Muscle of leg (tissue), 11 donors: ENCODE measurements around the gene HLF. TPM values are rescaled to one million over a fixed set of nuclear protein-coding genes. Genes with fewer than 3 reads are reported as not detected.

Experiments used
- DNase-seq: peaks from one replicate; pipeline ENCODE4 v3.0.0; 2013
- H3K27ac ChIP-seq: one replicate; pipeline ENCODE4 v1.5.1; 2013; ENCODE audit warnings: mild to moderate bottlenecking, low read length, control low read depth
- H3K27me3 ChIP-seq: one replicate; pipeline ENCODE4 v1.6.1; 2013; ENCODE audit warnings: low read length; ENCODE audit not compliant: control insufficient read depth, insufficient read depth
- H3K36me3 ChIP-seq: one replicate; pipeline ENCODE4 v1.6.1; 2013; ENCODE audit warnings: low read length; ENCODE audit not compliant: control insufficient read depth, insufficient read depth
- H3K4me1 ChIP-seq: one replicate; pipeline ENCODE4 v1.6.1; 2013; ENCODE audit warnings: low read length; ENCODE audit not compliant: control insufficient read depth, insufficient read depth
- H3K4me3 ChIP-seq: one replicate; pipeline ENCODE4 v1.5.1; 2013; ENCODE audit warnings: low read length, control low read depth
- H3K9me3 ChIP-seq: replicated peaks from 2 replicates; pipeline ENCODE4 v1.6.1; 2013; ENCODE audit warnings: low read depth, low read length; ENCODE audit not compliant: control insufficient read depth
- WGBS: methylation state at CpG from one replicate; pipeline ENCODE4 v1.1.5; 2013; ENCODE audit warnings: missing lambda C conversion rate; ENCODE audit not compliant: insufficient coverage; 5-methylcytosine and 5-hydroxymethylcytosine counted together
- polyA plus RNA-seq, 8 donors: library from polyadenylated mRNA; unstranded; fragments of 120-200 nt; gene quantifications; one replicate each; pipeline versions ENCODE4 v1.2.1 to v1.2.3, GENCODE V29; 2013; ENCODE audit warnings: inconsistent platforms in 1 of 8, low replicate concordance in 1 of 8; ENCODE audit not compliant: insufficient read length in 8 of 8, insufficient read depth in 1 of 8
- total RNA-seq: library from RNA; stranded (reverse); fragments of 120-200 nt; gene quantifications from one replicate; pipeline ENCODE4 v1.2.4, GENCODE V29; 2013

Gene HLF
- total and polyA plus RNA-seq, 9 donors: 3.3 to 5.9 (median 4.2) TPM

GRCh38 chr17:55342800-55343585 is 78.2 kb downstream of the HLF start:
- H3K4me3 ChIP-seq: no peak overlapping the region
- peak; percentile 73 for DNase-seq
- 33% methylated on average over 3 of the region's 6 CpGs for WGBS
- peak overlapping the region; percentile 24 for H3K27ac ChIP-seq
- H3K4me1 ChIP-seq: peaks cover 14% of the 10 kb centered on the region
- peaks cover 2% of the 10 kb centered on the region for H3K9me3 ChIP-seq
- no peaks in the 10 kb centered on the region for H3K36me3 ChIP-seq
- H3K27me3 ChIP-seq: peaks cover 3% of the 10 kb centered on the region

GRCh38 chr17:55343900-55344513 is 79.2 kb downstream of the HLF start:
- peaks cover 2% of the 10 kb centered on the region for H3K9me3 ChIP-seq
- no peaks in the 10 kb centered on the region for H3K36me3 ChIP-seq
- H3K27me3 ChIP-seq: peaks cover 3% of the 10 kb centered on the region
- H3K27ac ChIP-seq: no peak overlapping the region
- peaks cover 14% of the 10 kb centered on the region for H3K4me1 ChIP-seq
- no peak for DNase-seq
- no CpG with 5 or more reads among the region's 4 CpGs for WGBS
- no peak overlapping the region for H3K4me3 ChIP-seq

GRCh38 chr17:55344514-55344997 is 79.8 kb downstream of the HLF start:
- DNase-seq: no peak
- H3K4me3 ChIP-seq: no peak overlapping the region
- peaks cover 2% of the 10 kb centered on the region for H3K9me3 ChIP-seq
- no peak overlapping the region for H3K27ac ChIP-seq
- no peaks in the 10 kb centered on the region for H3K36me3 ChIP-seq
- H3K27me3 ChIP-seq: peaks cover 4% of the 10 kb centered on the region
- H3K4me1 ChIP-seq: peaks cover 14% of the 10 kb centered on the region
- WGBS: 83% methylated on average over 2 of the region's 3 CpGs

DNA sequence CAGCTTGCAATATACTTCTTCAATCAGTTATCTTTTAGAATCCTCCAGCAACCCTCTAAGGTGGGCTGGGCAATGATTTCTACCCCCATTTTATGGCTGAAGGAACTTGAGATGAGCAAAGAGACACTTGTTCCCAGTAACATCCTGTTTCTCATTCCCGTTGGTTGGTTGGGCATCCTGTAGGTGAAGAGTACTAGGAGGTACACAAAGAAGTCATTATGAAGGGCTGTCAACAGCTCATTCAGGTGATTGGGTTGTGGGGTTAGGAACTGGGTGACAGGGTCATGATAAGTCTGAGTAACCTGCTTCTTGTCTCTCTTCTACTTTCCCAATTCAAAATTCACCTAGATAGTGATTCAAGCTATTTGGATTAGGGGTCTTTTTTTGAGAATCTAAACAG is 80.4 kb downstream of the HLF start:
- 83% methylated on average over 1 of the region's 1 CpG for WGBS

GRCh38 chr17:55346658-55347057 is 81.9 kb downstream of the HLF start:
- no peak for DNase-seq
- peaks cover 4% of the 10 kb centered on the region for H3K27me3 ChIP-seq
- H3K27ac ChIP-seq: no peak overlapping the region
- H3K9me3 ChIP-seq: peaks cover 2% of the 10 kb centered on the region
- WGBS: no CpG with 5 or more reads among the region's 1 CpG
- peaks cover 4% of the 10 kb centered on the region for H3K4me1 ChIP-seq
- H3K4me3 ChIP-seq: no peak overlapping the region
- H3K36me3 ChIP-seq: no peaks in the 10 kb centered on the region

More for the DNA sequence above, 80.4 kb downstream of the HLF start:
- Histone ChIP-seq H3K9me3 (peaks cover 2% of the 10 kb centered on the region), H3K27me3 (peaks cover 4% of the 10 kb centered on the region), H3K4me3 (no peak overlapping the region), H3K27ac (no peak overlapping the region), H3K36me3 (no peaks in the 10 kb centered on the region), H3K4me1 (peaks cover 9% of the 10 kb centered on the region)
- DNase-seq: no peak

GRCh38 chr17:55347341-55347740 is 82.6 kb downstream of the HLF start:
- H3K4me1 ChIP-seq: peaks cover 4% of the 10 kb centered on the region
- DNase-seq: peak; percentile 48
- 27% methylated on average over 2 of the region's 2 CpGs for WGBS

DNA sequence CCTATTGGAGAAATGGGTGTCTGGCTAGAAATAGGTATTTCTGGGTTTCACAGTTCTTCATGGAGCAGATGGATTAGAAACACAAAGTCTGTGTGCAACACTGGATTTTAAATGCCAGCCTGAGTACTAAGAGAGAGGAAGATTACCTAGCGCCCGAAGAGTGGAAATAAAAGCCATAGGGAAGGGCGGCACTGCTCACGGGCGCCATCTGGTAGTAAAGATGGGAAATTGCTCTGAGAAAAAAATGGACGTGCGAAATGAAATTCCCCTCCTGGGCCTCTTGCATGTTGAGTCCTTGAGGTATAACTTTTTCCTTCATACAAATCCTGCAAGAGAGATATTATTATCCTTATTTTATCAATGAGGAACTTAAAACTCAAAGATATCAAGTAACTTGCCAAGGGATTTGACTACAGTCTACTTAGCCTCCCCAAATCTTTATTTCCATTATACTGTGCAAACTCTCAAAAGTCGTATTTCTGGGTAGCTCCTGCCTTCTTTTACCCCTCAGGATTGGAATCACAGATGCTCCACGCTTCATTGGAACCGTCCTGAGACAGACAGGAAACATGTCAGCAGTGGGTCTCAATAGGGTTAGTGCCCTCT is 84.1 kb downstream of the HLF start:
- Histone ChIP-seq H3K4me3 (no peak overlapping the region), H3K4me1 (peaks cover 2% of the 10 kb centered on the region), H3K27me3 (peaks cover 2% of the 10 kb centered on the region), H3K27ac (no peak overlapping the region), H3K36me3 (no peaks in the 10 kb centered on the region), H3K9me3 (peaks cover 2% of the 10 kb centered on the region)
- 35% methylated on average over 5 of the region's 10 CpGs for WGBS
- peak; percentile 76 for DNase-seq

More at GRCh38 chr17:55347341-55347740, 82.6 kb downstream of the HLF start:
- Histone ChIP-seq H3K27me3 (peaks cover 4% of the 10 kb centered on the region), H3K36me3 (no peaks in the 10 kb centered on the region), H3K4me3 (no peak overlapping the region), H3K27ac (no peak overlapping the region), H3K9me3 (peaks cover 2% of the 10 kb centered on the region)

- H3K27me3 ChIP-seq: peaks cover 2% of the 10 kb centered on the region
- peaks cover 2% of the 10 kb centered on the region for H3K4me1 ChIP-seq
- no peaks in the 10 kb centered on the region for H3K36me3 ChIP-seq
- no peak for DNase-seq
- H3K4me3 ChIP-seq: no peak overlapping the region
- H3K9me3 ChIP-seq: peaks cover 2% of the 10 kb centered on the region
- no peak overlapping the region for H3K27ac ChIP-seq
- no CpG with 5 or more reads among the region's 2 CpGs for WGBS
Observed at GRCh38 chr17:55350825-55351205, 86.1 kb downstream of the HLF start.

GRCh38 chr17:55351226-55351625 is 86.5 kb downstream of the HLF start:
- no CpG with 5 or more reads among the region's 1 CpG for WGBS
- no peak overlapping the region for H3K27ac ChIP-seq
- peaks cover 2% of the 10 kb centered on the region for H3K27me3 ChIP-seq
- H3K4me3 ChIP-seq: no peak overlapping the region
- H3K9me3 ChIP-seq: peaks cover 2% of the 10 kb centered on the region
- no peaks in the 10 kb centered on the region for H3K36me3 ChIP-seq
- H3K4me1 ChIP-seq: peaks cover 2% of the 10 kb centered on the region
- DNase-seq: no peak

DNA sequence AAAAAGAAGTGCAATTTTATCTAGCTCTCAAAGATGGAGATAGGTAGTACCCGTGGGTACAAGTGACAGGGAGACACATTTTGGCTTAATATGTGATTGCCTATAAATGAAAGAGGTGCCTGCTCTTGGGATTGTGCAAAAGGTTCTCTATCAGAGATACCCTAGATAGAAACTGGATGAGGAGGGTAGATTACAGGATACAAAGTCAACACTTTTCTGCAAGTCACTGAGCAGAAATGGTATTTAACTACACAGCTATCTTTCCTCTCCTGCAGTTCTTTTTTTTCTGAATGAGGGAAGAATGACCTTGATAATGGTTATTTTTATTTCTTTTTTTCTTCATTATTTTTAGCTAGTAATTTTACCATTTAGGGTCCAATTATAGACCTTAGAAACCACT is 89.2 kb downstream of the HLF start:
- H3K36me3 ChIP-seq: no peaks in the 10 kb centered on the region
- whole genome bisulfite sequencing: no CpG with 5 or more reads among the region's 1 CpG
- no peak for DNase-seq
- H3K4me1 ChIP-seq: no peaks in the 10 kb centered on the region
- no peaks in the 10 kb centered on the region for H3K9me3 ChIP-seq
- no peak overlapping the region for H3K4me3 ChIP-seq
- peaks cover 2% of the 10 kb centered on the region for H3K27me3 ChIP-seq
- H3K27ac ChIP-seq: no peak overlapping the region
